ENCODE results near the gene SERPINE2.

SERPINE2 gene

GRCh38 chr2:223937535-223937934 is 101.6 kb downstream of the SERPINE2 start:
- no peak for DNase-seq

DNA sequence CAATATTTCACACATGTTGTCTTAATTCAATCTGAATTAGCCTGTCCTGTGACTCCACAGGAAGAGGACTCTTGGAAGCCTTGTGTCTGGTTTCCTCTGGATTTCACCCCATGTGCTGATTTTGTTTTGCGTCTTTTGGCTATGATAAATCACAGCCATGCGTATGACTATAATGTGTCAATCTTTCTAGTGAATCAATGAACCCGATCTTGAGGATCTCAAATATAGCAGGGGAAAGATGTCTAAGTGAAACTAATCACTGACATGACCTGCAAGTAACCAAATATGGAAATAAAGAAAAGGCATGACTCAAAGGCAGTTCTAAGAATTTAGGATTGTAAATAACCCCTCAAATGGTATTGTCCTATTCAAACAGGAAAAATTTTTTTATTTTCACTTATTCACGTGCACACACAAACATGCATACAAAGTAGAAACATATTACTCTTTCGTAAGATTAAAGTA is 102.2 kb downstream of the SERPINE2 start:
- no peak for DNase-seq

DNA sequence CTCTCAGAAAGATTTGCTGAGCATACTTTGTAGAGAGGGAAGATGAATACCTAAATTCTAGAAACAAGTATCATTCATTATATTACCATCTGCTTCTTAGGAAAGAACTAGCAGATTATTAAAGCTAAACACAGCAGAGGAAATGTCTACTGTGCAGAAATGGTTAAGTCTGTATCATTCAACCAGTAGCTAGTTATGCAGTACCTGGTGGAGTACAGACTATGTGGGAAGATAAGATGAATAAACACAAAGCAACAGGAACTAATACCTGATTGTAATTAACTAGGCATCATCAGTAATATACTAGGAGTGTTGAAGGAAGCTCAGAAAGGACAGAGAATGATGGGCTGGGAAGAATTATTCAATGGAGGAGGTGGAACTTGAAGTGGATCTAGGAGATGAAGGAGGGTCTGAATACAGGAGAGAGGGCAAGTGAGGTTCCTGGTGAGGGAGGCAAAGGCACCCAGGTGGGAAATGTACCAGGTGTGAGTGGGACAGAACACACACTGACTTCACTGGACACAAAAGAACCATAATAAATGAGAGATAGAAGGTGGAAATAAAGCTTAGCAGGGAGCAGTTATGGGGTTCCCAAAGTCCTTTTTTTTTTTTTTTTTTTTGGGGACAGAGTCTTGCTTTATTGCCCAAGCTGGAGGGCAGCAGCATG is 103.5 kb downstream of the SERPINE2 start:
- DNase-seq: no peak

- DNase-seq: no peak
These were observed 104.2 kb downstream of the SERPINE2 start for GRCh38 chr2:223934870-223935269.

GRCh38 chr2:223932816-223933800 is 106.0 kb downstream of the SERPINE2 start:
- DNase-seq: no peak

- no peak for DNase-seq
These were observed 108.7 kb downstream of the SERPINE2 start for GRCh38 chr2:223930103-223930976.

DNA sequence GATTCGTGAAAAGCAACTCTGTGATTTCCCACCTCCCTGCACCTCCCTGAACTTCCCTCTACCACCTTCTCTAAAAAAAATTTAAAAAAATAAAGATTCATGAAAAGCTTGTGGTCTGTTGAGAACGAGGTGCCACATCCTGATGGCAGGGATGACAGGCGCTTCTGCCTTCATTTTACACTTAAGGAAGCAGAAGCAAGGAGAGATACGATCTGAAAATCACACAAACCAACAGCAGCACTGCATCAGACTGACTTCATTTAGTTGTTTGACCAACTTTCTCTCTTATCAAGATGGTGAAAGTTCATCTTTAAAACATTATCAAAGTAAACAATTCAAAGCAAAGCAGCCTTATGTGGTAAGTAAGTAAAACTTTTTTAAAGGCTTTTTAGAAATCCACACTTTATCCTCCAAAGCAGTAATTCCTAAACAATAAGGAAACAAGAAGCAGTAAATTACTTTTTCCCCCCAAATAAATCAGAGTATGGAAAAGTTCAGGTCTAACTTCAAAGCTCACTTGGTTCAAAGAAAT is 109.4 kb downstream of the SERPINE2 start:
- no peak for DNase-seq

DNA sequence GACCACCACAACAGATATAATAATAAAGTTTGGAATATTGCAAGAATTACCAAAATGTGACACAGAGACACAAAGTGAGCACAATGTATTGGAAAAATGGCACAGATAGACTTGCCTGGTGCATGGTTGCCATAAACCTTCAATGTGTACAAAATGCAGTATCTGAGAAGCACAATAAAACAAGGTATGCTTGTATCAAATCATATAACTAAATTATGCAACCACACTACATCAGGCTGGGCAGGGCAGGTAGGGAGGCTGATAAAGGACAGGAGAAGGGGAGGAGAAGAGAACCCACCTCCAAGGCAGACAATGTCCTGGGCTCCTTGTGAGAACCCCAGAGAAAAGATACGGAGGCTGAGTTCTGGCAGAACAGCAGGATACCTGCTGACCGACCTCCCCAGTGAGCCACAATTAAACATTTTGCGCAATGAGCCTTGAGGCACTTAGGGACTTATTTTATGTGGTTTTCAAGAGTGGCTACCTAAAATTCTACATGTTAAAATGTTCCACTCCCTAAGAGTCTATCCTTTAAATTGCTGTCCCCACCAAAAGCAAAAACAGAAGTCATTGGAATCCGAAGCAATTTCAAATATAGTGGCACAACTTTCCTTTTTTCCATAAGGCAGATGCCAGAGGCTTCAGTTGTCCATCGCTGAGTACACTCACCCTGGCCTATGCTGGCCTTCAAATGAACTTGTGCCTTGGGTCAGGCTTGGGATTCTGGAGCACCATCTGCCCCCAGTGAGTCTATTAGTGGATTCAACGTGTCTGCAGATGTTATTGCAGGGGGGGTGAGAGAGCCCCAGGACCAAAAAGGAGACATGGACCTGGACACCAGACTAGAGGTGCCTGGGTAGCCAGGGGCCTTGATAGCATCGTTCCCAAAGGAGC is 110.7 kb downstream of the SERPINE2 start:
- DNase-seq: no peak

GRCh38 chr2:223925106-223925505 is 114.0 kb downstream of the SERPINE2 start:
- DNase-seq: no peak

Data from NCI-H748 treated with DMSO at 0.1 percent for 48 hours (cell line).